Thyroid gland (tissue), 4 donors: Measurements from ENCODE around the gene CCDC158.
"Not testable (repeated sequence)": the region's sequence is repeated elsewhere in the genome, so short reads cannot be mapped to it uniquely, and the experiment has no call there.

Source experiments
- CTCF ChIP-seq, 6 experiments: fragments of 200-600 bp in 3 of 6; fragments of 450-650 bp in 3 of 6; sonication (generic) in 3 of 6; IDR thresholded peaks; one replicate each; pipeline ENCODE4 v1.5.1; 2016 to 2019; ENCODE audit warnings: antibody characterized with exemption in 6 of 6, mild to moderate bottlenecking in 2 of 6, inconsistent platforms in 1 of 6, moderate library complexity in 1 of 6
- POLR2A ChIP-seq, 2 donors: fragments of 450-650 bp; IDR thresholded peaks; one replicate each; pipeline ENCODE4 v1.6.1; 2017; ENCODE audit warnings: antibody characterized with exemption in 2 of 2, mild to moderate bottlenecking in 2 of 2, moderate library complexity in 1 of 2

- not testable (repeated sequence) for TF ChIP-seq CTCF, POLR2A (IDR thresholded peaks at IDR 0.05)
These were observed 2.2 kb upstream of the CCDC158 start for GRCh38 chr4:76423159-76423558.
